KMS-11 (cell line): ENCODE measurements around the gene PCDH12.

Experiments used
- H2AFZ ChIP-seq: fragments of 200-600 bp; sonication (generic); 2 replicates; pipeline ENCODE4 v1.6.1; 2016; ENCODE audit warnings: antibody characterized with exemption, mixed run types, low read depth
- H3K27ac ChIP-seq: fragments of 200-600 bp; sonication (generic); 2 replicates; pipeline ENCODE4 v1.6.1; 2016; ENCODE audit warnings: mild to moderate bottlenecking, mixed run types
- H3K27me3 ChIP-seq: fragments of 200-600 bp; sonication (generic); 2 replicates; pipeline ENCODE4 v1.6.1; 2017; ENCODE audit warnings: mild to moderate bottlenecking, low read depth, mixed run types, moderate library complexity; ENCODE audit not compliant: insufficient read depth
- H3K36me3 ChIP-seq: fragments of 200-600 bp; sonication (generic); 2 replicates; pipeline ENCODE4 v1.6.1; 2017; ENCODE audit warnings: mild to moderate bottlenecking, mixed run types; ENCODE audit not compliant: insufficient read depth
- H3K4me1 ChIP-seq: fragments of 200-600 bp; sonication (generic); 2 replicates; pipeline ENCODE4 v1.6.1; 2016; ENCODE audit warnings: mild to moderate bottlenecking, low read depth, mixed run types; ENCODE audit not compliant: poor library complexity, severe bottlenecking
- H3K4me2 ChIP-seq: fragments of 200-600 bp; sonication (generic); 2 replicates; pipeline ENCODE4 v1.7.0; 2016; ENCODE audit warnings: mild to moderate bottlenecking, mixed run types
- H3K4me3 ChIP-seq: fragments of 200-600 bp; sonication (generic); IDR thresholded peaks from 2 replicates; pipeline ENCODE4 v1.6.1; 2017; ENCODE audit warnings: low read depth, low read length, mixed read lengths; ENCODE audit not compliant: insufficient read depth
- H3K79me2 ChIP-seq: fragments of 200-600 bp; sonication (generic); 2 replicates; pipeline ENCODE4 v1.6.1; 2016; ENCODE audit warnings: low read depth, mixed run types; ENCODE audit not compliant: insufficient read depth
- H3K9ac ChIP-seq: fragments of 200-600 bp; sonication (generic); 2 replicates; pipeline ENCODE4 v1.6.1; 2016; ENCODE audit warnings: mild to moderate bottlenecking, mixed run types
- H4K20me1 ChIP-seq: fragments of 200-600 bp; sonication (generic); 2 replicates; pipeline ENCODE4 v1.6.1; 2016; ENCODE audit warnings: mild to moderate bottlenecking, mixed run types; ENCODE audit not compliant: insufficient read depth
- TF ChIP-seq, protein P1 (sequence below): fragments of 200-600 bp; sonication (generic); conservative IDR thresholded peaks from 2 replicates; pipeline ENCODE4 v1.6.1; 2017; ENCODE audit warnings: low read depth, mild to moderate bottlenecking, antibody characterized with exemption, low read length, moderate library complexity, mixed read lengths

PCDH12 gene

DNA sequence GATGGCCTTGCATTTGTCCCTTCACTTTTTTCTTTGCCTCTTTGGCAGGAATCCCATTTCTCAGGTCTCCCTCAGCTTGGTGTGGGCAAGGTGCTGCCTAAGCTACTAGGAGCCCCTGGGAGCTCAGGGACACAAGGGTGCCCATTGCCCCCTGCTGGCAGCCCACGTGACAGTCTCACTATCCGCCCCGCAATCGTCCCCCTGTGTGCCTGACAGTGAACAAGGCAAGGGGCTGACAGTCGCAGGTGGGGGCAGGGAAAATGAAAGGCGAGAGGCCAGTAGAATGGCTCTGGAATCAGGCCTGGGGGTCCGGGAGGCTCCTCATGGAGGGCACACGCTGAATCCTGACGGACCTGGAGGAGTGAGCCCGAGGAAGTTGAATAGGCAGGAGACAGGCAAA lies 2.0 kb upstream of the PCDH12 start:
- Histone ChIP-seq H3K27me3 (no peaks in the 10 kb centered on the region), H3K4me1 (peaks cover 18% of the 10 kb centered on the region), H2AFZ (no peak overlapping the region), H4K20me1 (no peaks in the 10 kb centered on the region), H3K4me2 (no peak overlapping the region), H3K79me2 (no peaks in the 10 kb centered on the region), H3K9ac (no peak overlapping the region), H3K36me3 (no peaks in the 10 kb centered on the region), H3K4me3 (no peak overlapping the region), H3K27ac (no peak overlapping the region)
- TF ChIP-seq, protein P1, sequence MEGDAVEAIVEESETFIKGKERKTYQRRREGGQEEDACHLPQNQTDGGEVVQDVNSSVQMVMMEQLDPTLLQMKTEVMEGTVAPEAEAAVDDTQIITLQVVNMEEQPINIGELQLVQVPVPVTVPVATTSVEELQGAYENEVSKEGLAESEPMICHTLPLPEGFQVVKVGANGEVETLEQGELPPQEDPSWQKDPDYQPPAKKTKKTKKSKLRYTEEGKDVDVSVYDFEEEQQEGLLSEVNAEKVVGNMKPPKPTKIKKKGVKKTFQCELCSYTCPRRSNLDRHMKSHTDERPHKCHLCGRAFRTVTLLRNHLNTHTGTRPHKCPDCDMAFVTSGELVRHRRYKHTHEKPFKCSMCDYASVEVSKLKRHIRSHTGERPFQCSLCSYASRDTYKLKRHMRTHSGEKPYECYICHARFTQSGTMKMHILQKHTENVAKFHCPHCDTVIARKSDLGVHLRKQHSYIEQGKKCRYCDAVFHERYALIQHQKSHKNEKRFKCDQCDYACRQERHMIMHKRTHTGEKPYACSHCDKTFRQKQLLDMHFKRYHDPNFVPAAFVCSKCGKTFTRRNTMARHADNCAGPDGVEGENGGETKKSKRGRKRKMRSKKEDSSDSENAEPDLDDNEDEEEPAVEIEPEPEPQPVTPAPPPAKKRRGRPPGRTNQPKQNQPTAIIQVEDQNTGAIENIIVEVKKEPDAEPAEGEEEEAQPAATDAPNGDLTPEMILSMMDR = no peak; the same call in 1 of the 2 replicates

DNA sequence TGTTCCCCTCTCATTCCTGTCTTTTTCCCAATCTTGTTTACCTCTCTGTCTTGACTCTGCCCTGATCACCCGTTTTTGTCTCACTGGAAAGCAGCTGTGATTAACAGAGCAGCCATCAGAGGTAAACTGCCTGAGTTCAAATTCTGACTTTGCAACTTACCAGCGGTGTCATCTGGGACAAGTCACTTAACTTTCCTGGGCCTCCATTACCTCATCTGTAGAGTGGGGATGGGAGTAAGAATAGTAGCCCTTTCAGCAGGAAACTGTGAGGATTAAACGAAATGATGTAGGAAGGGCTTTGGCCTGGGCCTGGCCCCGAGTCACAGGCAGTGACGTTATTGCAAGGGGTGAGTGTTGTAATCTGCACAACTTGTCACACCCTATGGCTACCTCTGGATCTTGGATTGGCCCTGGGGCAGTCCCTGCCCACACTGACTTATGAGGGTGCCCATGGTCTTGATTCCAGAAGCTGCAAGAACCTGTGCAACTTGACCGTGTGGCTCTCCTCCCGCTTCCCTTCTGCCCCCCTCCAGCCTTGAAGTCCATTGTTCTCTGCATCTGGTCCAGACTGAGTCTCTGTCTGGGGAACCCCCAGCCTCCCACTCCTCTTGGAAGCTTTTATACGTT lies 657 bp upstream of the PCDH12 start:
- Histone ChIP-seq H3K9ac (no peak overlapping the region), H3K4me3 (no peak overlapping the region), H4K20me1 (no peaks in the 10 kb centered on the region), H3K36me3 (no peaks in the 10 kb centered on the region), H3K4me1 (peaks cover 18% of the 10 kb centered on the region), H2AFZ (no peak overlapping the region), H3K27ac (no peak overlapping the region), H3K79me2 (no peaks in the 10 kb centered on the region), H3K4me2 (no peak overlapping the region), H3K27me3 (no peaks in the 10 kb centered on the region)
- TF ChIP-seq, protein P1 = no peak

DNA sequence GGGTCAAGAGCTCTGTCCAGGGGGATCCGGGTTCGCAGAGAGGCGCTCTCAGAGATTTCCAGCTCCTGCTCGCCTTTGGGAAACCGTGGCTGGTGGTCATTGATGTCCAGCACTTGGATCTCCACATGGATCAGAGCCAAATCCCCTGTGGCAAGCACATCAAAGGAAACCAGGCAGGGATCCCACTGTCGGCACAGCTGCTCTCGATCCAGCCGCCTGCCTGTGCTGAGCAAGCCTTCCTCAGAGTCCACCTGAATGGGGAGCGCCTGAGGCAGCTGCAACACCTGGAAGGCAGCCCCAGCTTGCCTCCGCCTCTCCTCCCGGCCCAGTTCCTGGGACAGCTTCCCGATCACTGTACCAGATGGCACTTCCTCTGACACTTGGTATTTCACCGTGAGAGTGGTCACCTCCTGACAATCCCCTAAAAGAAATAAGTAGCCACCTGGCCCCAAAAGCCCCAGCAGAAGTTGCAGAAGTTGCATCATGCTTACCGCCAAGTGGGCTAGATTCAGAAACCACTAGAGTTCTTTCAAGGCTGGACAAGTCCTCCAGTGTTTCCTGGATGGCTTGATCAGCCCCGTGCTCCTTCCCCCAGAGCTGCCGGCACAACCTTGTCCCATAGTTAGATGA lies 520 bp downstream of the PCDH12 start:
- Histone ChIP-seq H3K36me3 (no peaks in the 10 kb centered on the region), H3K9ac (no peak overlapping the region), H3K4me2 (no peak overlapping the region), H3K27ac (no peak overlapping the region), H3K79me2 (no peaks in the 10 kb centered on the region), H3K4me3 (no peak overlapping the region), H3K4me1 (peaks cover 18% of the 10 kb centered on the region), H2AFZ (no peak overlapping the region), H4K20me1 (no peaks in the 10 kb centered on the region), H3K27me3 (no peaks in the 10 kb centered on the region)
- TF ChIP-seq, protein P1 = no peak

DNA sequence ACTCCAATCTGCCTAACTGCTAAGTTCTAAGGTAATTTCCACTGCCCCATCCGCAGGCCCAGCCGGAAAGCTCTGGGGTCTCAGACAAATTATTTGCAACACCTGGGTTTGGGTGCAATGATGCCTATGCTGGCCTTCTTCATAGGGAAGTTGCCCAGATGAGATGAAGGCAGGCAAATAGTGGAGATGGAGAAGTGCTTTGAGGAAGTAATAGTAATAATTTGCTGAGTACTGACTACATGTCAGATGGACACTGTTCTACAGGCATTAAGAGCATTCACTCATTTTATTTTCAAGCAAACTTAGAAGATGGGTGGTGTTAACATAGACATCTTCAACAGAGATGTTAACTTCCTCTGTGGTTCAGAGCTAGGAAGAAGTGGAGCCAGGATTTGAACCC lies 3.8 kb downstream of the PCDH12 start:
- Histone ChIP-seq H3K36me3 (no peaks in the 10 kb centered on the region), H3K27me3 (no peaks in the 10 kb centered on the region), H4K20me1 (no peaks in the 10 kb centered on the region), H3K9ac (no peak overlapping the region), H3K27ac (no peak overlapping the region), H3K79me2 (no peaks in the 10 kb centered on the region), H3K4me1 (no peaks in the 10 kb centered on the region), H2AFZ (no peak overlapping the region), H3K4me3 (no peak overlapping the region), H3K4me2 (no peak overlapping the region)
- TF ChIP-seq, protein P1 = no peak
